Endothelial cell of umbilical vein (primary cell): Measurements from ENCODE around the gene SAMD4A.

Experiments used
- POLR2A ChIP-seq: IDR thresholded peaks from 2 replicates; pipeline ENCODE4 v1.6.1; 2012; ENCODE audit warnings: low read depth, mild to moderate bottlenecking, control low read depth, low read length
- TF ChIP-seq, protein P1 (sequence below), 2 donors: IDR thresholded peaks; 1 replicate in 1 of 2; 2 replicates in 1 of 2; pipeline ENCODE4 v1.5.1; 2011; ENCODE audit warnings: low read length in 2 of 2, mild to moderate bottlenecking in 2 of 2, moderate library complexity in 2 of 2, control low read depth in 1 of 2, inconsistent platforms in 1 of 2, low read depth in 1 of 2; ENCODE audit not compliant: insufficient read depth in 1 of 2; ENCODE audit errors: extremely low read depth in 1 of 2

DNA sequence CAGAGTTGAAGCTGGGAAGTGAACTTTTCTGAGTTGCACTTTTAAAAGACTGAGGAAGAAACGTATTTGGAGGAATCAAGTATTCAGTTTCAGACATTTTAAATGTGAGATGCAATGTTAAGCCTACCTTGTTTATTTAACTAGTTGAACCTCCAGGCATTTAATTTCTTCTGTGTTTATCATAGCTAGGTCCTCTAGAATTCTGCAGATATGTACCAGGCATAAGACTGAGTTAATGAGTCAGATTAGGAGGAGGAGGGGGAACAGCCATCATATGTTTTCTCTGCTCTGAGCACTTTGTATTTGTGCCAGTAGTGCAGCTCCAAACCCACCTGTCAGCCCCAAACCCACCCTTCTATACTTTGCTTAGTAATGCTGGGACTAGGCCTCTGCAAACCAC lies 16.4 kb upstream of the SAMD4A start:
- TF ChIP-seq, protein P1, sequence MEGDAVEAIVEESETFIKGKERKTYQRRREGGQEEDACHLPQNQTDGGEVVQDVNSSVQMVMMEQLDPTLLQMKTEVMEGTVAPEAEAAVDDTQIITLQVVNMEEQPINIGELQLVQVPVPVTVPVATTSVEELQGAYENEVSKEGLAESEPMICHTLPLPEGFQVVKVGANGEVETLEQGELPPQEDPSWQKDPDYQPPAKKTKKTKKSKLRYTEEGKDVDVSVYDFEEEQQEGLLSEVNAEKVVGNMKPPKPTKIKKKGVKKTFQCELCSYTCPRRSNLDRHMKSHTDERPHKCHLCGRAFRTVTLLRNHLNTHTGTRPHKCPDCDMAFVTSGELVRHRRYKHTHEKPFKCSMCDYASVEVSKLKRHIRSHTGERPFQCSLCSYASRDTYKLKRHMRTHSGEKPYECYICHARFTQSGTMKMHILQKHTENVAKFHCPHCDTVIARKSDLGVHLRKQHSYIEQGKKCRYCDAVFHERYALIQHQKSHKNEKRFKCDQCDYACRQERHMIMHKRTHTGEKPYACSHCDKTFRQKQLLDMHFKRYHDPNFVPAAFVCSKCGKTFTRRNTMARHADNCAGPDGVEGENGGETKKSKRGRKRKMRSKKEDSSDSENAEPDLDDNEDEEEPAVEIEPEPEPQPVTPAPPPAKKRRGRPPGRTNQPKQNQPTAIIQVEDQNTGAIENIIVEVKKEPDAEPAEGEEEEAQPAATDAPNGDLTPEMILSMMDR (IDR thresholded peaks at IDR 0.05; ENCODE audit: extremely low read depth in 1 of 2, insufficient read depth in 1 of 2, low read depth in 1 of 2, low read length in 2 of 2), result no peak
- no peak for TF ChIP-seq POLR2A
